ENCODE results near the gene UBE2C. TPM values are rescaled to one million over a fixed set of nuclear protein-coding genes. Genes with fewer than 3 reads are reported as not detected.

UBE2C gene
- total RNA-seq, 1 experiment from 2014 or later = 205 TPM

GRCh38 chr20:45836841-45837240 lies 24.4 kb downstream of the UBE2C start (continued):
- TF ChIP-seq CEBPB (IDR thresholded peaks at IDR 0.05; ENCODE audit: low read depth) = no peak
- TF ChIP-seq YY1 (IDR thresholded peaks at IDR 0.05; ENCODE audit: extremely low read depth, insufficient replicate concordance, low read depth, low read length) = no peak

GRCh38 chr20:45840700-45841198 lies 28.3 kb downstream of the UBE2C start:
- ATAC-seq (no peak), DNase-seq (ENCODE audit: low read depth, low spot score) (no peak)
- Histone ChIP-seq H3K4me3 (replicated peaks in 1 of 2; ENCODE audit: low read depth in 1 of 2, low read length in 2 of 2) (no peak overlapping the region), H3K4me1 (ENCODE audit: control insufficient read depth in 1 of 2, insufficient read depth in 2 of 2, low read length in 2 of 2) (peaks cover 3% of the 10 kb centered on the region in 2 experiments), H3K79me2 (ENCODE audit: insufficient read depth, low read length) (no peaks in the 10 kb centered on the region), H3K4me2 (ENCODE audit: low read length) (no peak overlapping the region), H3K36me3 (ENCODE audit: control insufficient read depth in 1 of 2, insufficient read depth in 2 of 2, low read length in 2 of 2) (no peaks in the 10 kb centered on the region; a peak in 1 of 4 replicates), H2AFZ (ENCODE audit: low read depth, low read length, poor library complexity, severe bottlenecking) (no peak overlapping the region), H3K9me3 (ENCODE audit: control insufficient read depth in 1 of 2, insufficient read depth in 1 of 2, low read depth in 1 of 2, low read length in 2 of 2) (no peaks in the 10 kb centered on the region), H3K27me3 (ENCODE audit: insufficient read depth, low read length) (no peaks in the 10 kb centered on the region), H3K9me2 (ENCODE audit: insufficient read depth) (no peaks in the 10 kb centered on the region), H4K20me1 (ENCODE audit: insufficient read depth) (no peaks in the 10 kb centered on the region), H3K9ac (ENCODE audit: low read length) (no peak overlapping the region), H3K27ac (ENCODE audit: low read depth, low read length) (no peak overlapping the region)
- ChIA-PET POLR2A (interaction anchor here (1.4 kb wide), 1 partner anchor 9 kb away, joined by 3 read pairs; no protein-coding TSS in a partner anchor), RAD21 (ENCODE audit: low non-redundant PET in 1 of 2, low total read pairs in 2 of 2, uncharacterized antibody in 2 of 2, unreplicated experiment in 2 of 2) (no interaction called here), CTCF (no interaction called here)
- intact Hi-C loops (cut with micrococcal nuclease) = no loop called here
- TF ChIP-seq SIN3A (IDR thresholded peaks at IDR 0.05; ENCODE audit: low read depth) (no peak), SRF (IDR thresholded peaks at IDR 0.05; ENCODE audit: low read depth) (no peak), CTCF (IDR thresholded peaks at IDR 0.05 in 2 of 3, conservative IDR thresholded peaks at IDR 0.05 in 1 of 3; ENCODE audit: borderline replicate concordance in 1 of 3, insufficient read depth in 1 of 3, low read depth in 2 of 3, low read length in 2 of 3) (no peak), ZFX (IDR thresholded peaks at IDR 0.05) (no peak), ZBTB33 (IDR thresholded peaks at IDR 0.05; ENCODE audit: extremely low read depth, insufficient replicate concordance, low read length) (no peak), MAX (IDR thresholded peaks at IDR 0.05) (no peak), REST (IDR thresholded peaks at IDR 0.05; ENCODE audit: low read depth) (no peak), YY1 (IDR thresholded peaks at IDR 0.05; ENCODE audit: extremely low read depth, insufficient replicate concordance, low read depth, low read length) (no peak), EGR1 (IDR thresholded peaks at IDR 0.05; ENCODE audit: low read depth) (no peak), SP1 (IDR thresholded peaks at IDR 0.05; ENCODE audit: low read depth) (no peak), POLR2AphosphoS5 (IDR thresholded peaks at IDR 0.05; ENCODE audit: low read depth, low read length) (no peak), RAD21 (IDR thresholded peaks at IDR 0.05; ENCODE audit: low read depth) (no peak), POLR2A (IDR thresholded peaks at IDR 0.05; ENCODE audit: borderline replicate concordance, extremely low read depth, insufficient read depth, insufficient read length) (no peak), EZH2 (IDR thresholded peaks at IDR 0.05) (no peak), ATF3 (IDR thresholded peaks at IDR 0.05) (no peak), CBX3 (IDR thresholded peaks at IDR 0.05; ENCODE audit: low read depth) (no peak), EZH2phosphoT487 (IDR thresholded peaks at IDR 0.05; ENCODE audit: borderline replicate concordance) (no peak), ELF1 (IDR thresholded peaks at IDR 0.05; ENCODE audit: borderline replicate concordance, low read depth) (no peak)
- BruUV-seq (replicated peaks) = no TSS peak

Measured in HCT116 (cell line).